Kidney epithelial cell (primary cell): ENCODE measurements around the gene LAMC1. TPM values are rescaled to one million over a fixed set of nuclear protein-coding genes. Genes with fewer than 3 reads are reported as not detected.

Experiments used
- DNase-seq: peaks from one replicate; pipeline ENCODE4 v3.0.0-alpha.2; 2010; ENCODE audit warnings: low read depth
- H3K27me3 ChIP-seq: 2 replicates; pipeline ENCODE4 v1.6.0; 2011; ENCODE audit warnings: low read length; ENCODE audit not compliant: control insufficient read depth, insufficient read depth
- H3K36me3 ChIP-seq: 2 replicates; pipeline ENCODE4 v1.5.1; 2011; ENCODE audit warnings: low read length; ENCODE audit not compliant: control insufficient read depth, insufficient read depth
- H3K4me3 ChIP-seq: 2 replicates; pipeline ENCODE4 v1.5.1; 2011; ENCODE audit warnings: low read depth, mild to moderate bottlenecking, control low read depth, low read length
- total RNA-seq: library from RNA; depleted of rRNA; stranded (reverse); fragments of >200 nt; gene quantifications from 2 replicates; pipeline ENCODE4 v1.2.3, GENCODE V29; 2015
- TF ChIP-seq, protein P1 (sequence below): IDR thresholded peaks from 2 replicates; pipeline ENCODE4 v1.5.1; 2011; ENCODE audit warnings: mild to moderate bottlenecking, moderate library complexity, low read length, control low read depth, inconsistent platforms; ENCODE audit not compliant: insufficient read depth, poor library complexity, severe bottlenecking

Gene LAMC1
- total RNA-seq, 1 donor from 2014 or later: 172 TPM

DNA sequence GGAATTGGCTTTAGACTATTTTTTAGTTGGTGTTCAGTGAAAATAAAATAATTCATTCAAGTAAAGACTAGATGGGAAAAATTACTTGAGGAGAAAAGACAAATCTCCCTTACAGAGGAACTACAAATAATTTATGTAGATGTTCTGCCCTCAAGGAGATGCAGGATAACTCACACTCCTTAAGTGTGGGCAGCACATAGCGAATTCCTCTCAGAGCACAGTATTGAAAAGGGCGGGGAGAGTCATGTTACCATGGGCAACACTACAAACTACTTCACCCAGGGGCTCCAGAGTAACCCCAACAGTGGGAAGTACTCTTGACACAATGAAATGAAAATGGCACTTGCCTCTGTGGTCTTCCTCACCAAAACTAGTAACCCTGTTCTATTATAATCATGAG, 142.2 kb downstream of the LAMC1 start:
- no peak for DNase-seq
- TF ChIP-seq, protein P1, sequence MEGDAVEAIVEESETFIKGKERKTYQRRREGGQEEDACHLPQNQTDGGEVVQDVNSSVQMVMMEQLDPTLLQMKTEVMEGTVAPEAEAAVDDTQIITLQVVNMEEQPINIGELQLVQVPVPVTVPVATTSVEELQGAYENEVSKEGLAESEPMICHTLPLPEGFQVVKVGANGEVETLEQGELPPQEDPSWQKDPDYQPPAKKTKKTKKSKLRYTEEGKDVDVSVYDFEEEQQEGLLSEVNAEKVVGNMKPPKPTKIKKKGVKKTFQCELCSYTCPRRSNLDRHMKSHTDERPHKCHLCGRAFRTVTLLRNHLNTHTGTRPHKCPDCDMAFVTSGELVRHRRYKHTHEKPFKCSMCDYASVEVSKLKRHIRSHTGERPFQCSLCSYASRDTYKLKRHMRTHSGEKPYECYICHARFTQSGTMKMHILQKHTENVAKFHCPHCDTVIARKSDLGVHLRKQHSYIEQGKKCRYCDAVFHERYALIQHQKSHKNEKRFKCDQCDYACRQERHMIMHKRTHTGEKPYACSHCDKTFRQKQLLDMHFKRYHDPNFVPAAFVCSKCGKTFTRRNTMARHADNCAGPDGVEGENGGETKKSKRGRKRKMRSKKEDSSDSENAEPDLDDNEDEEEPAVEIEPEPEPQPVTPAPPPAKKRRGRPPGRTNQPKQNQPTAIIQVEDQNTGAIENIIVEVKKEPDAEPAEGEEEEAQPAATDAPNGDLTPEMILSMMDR: no peak
- no peak overlapping the region for H3K4me3 ChIP-seq

DNA sequence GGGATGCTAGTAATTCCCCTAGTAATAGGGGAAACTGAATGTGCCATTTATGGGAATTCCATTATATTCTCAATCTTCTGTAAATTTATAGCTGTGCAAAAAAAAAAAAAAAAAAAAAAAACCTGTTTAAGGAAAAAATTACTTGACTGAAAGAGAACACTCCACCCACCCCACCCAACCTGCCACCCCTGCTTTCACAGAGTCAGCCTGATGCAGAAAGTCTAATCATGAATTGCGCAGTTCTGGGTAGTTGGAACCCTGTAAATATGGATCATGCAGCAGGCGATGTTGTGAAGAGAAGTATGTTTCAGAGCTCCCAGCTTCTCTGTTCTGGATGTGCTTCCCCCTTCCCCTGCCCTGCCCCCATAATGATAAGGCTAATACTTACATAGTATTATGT, 143.2 kb downstream of the LAMC1 start:
- DNase-seq: no peak
- no peaks in the 10 kb centered on the region for H3K27me3 ChIP-seq
- H3K36me3 ChIP-seq: no peaks in the 10 kb centered on the region
- TF ChIP-seq, protein P1: no peak
- H3K4me3 ChIP-seq: no peak overlapping the region

More for the DNA sequence above, 142.2 kb downstream of the LAMC1 start:
- Histone ChIP-seq H3K36me3 (no peaks in the 10 kb centered on the region), H3K27me3 (no peaks in the 10 kb centered on the region)

DNA sequence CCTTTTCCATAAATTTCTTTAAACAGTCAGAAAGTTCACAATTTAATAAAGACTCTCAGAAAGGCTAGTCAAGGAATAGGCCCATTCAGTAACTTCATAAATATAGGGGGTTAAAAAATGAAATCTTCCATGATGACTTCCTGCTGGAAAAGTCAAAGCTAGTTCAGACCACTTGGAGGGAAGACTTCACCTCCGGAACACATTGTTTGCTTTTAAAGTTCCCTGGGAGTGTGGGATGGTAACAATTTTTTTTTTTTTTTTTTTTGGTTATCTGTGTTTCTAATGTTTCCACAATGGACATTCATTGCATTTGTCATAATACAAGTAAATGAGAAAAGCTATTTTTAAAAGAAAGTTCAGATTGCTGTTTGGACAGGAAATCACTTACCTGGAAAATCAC, 144.5 kb downstream of the LAMC1 start:
- no peaks in the 10 kb centered on the region for H3K27me3 ChIP-seq
- no peak overlapping the region for H3K4me3 ChIP-seq
- no peaks in the 10 kb centered on the region for H3K36me3 ChIP-seq
- DNase-seq: no peak
- TF ChIP-seq, protein P1: no peak

DNA sequence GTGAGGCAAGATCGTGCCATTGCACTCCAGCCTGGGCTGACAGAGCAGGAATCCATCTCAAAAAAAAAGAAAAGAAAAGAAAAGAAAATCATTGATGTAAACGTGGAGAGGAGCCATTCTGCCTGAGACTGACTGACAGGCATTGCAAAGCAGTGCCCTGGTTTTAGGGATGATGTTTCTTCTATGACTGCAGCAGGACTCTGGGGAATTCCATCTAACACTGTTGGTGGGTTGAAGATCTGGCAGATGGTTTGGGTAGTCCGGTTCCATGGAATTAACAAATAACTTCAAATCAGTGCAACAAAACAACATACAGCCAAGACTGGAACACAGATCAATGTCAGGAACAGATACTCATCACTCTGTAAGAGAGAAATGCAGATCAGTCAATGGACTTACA, 145.1 kb downstream of the LAMC1 start:
- no peaks in the 10 kb centered on the region for H3K27me3 ChIP-seq
- DNase-seq: no peak
- H3K4me3 ChIP-seq: no peak overlapping the region
- no peaks in the 10 kb centered on the region for H3K36me3 ChIP-seq
- TF ChIP-seq, protein P1: no peak

DNA sequence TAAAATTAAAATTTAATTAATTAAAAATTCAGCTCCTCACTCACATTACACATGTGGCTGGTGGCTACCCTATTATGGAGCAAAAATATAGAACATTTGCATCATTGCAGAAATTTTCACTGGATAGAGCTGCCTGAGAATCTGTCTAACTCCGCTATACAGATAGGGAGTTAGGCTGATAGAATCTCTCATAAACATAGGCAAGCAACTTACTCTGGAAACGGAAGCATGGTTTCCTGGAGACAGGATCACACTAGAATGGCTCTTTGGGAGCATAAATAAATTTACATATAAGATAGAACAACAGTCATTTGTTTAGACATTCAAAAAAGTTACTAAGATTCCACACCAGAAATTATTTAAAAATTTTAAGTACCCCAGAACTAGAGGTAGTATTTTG, 150.6 kb downstream of the LAMC1 start:
- DNase-seq: no peak
- no peaks in the 10 kb centered on the region for H3K27me3 ChIP-seq
- TF ChIP-seq, protein P1: no peak
- no peaks in the 10 kb centered on the region for H3K36me3 ChIP-seq
- H3K4me3 ChIP-seq: no peak overlapping the region

DNA sequence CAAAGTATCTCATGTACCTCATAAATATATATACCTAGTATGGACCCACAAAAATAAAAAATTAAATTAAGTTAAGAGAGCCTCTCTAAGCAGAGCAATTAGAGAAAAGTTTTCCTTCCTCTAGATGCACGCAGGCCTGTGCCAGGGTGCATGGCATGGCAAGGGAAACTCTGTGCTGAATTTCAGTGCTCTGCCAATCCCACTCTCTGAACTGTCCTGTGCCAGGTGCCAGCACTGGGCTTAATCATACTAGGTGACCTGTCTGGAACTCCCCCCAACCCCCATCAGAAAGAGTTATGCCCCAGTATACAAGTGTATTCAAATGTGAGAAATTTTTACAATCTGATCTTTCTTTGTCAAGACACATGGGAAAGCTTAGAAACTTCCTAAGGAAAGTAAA, 152.4 kb downstream of the LAMC1 start:
- TF ChIP-seq, protein P1: no peak
- Histone ChIP-seq H3K27me3 (no peaks in the 10 kb centered on the region), H3K36me3 (no peaks in the 10 kb centered on the region), H3K4me3 (no peak overlapping the region)
- no peak for DNase-seq
